AG10803 (cell line): Measurements from ENCODE around the gene DECR2.

ENCODE experiments used
- DNase-seq: peaks from one replicate; pipeline ENCODE4 v3.0.0; 2010; ENCODE audit warnings: low read depth
- H3K4me3 ChIP-seq: 2 replicates; pipeline ENCODE4 v1.5.1; 2011; ENCODE audit warnings: mild to moderate bottlenecking, low read length, control low read depth
- TF ChIP-seq, protein P1 (sequence below): conservative IDR thresholded peaks from 2 replicates; pipeline ENCODE4 v1.5.1; 2011; ENCODE audit warnings: mild to moderate bottlenecking, low read length, control low read depth, inconsistent platforms

Gene DECR2, protein sequence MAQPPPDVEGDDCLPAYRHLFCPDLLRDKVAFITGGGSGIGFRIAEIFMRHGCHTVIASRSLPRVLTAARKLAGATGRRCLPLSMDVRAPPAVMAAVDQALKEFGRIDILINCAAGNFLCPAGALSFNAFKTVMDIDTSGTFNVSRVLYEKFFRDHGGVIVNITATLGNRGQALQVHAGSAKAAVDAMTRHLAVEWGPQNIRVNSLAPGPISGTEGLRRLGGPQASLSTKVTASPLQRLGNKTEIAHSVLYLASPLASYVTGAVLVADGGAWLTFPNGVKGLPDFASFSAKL

DNA sequence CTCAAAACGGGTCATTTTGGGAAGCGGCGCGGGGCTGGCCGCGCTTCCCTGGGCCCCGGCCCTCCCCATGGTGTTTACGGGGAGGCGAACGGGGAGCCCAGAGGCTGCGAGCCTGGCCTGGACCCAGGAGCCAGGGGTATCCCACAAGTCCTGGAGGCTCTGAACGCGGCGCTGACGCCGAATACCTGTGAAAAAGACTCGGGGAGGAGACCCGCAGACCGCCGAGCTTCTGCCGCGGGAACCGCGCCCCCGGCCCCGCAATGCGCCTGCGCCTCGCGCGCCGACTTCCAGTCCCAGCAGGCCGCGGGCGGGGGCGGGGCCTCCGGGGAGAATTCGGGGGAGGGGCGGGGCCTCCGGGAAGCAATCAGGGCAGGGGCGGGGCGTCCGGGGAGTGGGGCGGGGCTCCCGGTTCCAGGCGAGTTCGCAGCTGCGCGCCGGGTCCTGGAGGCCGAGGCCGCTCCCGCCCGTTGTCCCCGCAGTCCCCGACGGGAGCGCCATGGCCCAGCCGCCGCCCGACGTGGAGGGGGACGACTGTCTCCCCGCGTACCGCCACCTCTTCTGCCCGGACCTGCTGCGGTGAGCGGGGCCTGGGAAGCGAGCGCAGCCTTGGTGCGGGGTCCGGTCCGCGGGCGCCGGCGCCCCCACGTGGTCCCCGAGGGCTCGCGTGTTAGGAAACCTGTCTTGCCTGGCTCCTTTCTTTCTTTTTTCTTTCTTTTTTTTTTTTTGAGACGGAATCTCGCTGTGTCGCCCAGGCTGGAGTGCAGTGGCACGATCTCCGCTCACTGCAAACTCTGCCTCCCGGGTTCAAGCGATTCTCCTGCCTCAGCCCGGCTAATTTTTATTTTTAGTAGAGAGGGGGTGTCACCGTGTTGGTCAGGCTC lies at the start of gene DECR2:
TSS of gene DECR2 (plus strand) at position 418 of the 881 bp plus-strand sequence. CDS start at position 497, 79 bp downstream.
- H3K4me3 ChIP-seq: peak within 1 kb of the TSS; percentile 87

DNA sequence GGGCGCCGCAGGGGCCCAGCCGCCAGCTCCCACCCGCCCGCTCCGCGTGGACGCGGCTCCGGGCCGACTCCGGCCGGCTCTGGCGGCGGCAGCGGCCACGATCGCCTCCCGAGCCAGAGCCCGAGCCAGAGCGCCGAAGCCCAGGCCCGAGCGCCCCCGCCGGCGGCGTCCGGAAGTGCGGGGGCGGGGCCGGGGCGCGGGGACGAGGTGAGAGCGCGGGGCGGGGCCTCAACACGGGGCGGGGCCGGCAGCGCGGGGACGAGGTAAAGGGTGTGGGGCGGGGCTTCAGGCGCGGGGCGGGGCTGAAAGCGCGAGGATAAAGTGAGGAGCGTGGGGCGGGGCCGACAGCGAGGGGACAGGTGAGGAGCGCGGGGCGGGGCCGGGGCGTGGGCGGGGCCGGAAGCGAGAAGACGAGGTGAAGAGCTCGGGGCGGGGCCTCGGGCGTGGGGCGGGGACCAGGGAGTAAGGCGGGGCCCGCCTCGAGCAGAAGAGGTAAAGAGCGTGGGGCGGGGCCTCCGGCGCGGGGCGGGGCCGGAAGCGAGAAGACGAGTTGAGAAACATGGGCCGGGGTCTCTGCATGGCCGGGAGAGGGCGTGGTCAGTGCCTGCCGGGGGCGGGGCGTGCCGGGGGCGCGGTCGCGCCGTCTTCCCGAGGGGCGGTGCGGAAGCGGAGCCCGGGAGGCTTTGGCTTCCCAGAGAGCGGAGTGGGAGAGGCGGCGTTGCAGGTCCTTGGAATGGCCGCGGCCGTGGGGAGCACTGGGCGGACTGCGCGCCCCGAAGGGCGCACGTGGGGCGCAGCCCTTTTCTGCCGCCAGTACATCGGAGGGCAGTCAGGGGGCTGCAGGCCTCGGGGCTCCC lies 48.9 kb upstream of the DECR2 start, which contains the start of gene AXIN1:
TSS of gene AXIN1 (minus strand) at position 177 of the 857 bp plus-strand sequence. CDS start 5,698 bp downstream, outside the sequence.
- peak; percentile 89 for DNase-seq
- H3K4me3 ChIP-seq: peak within 1 kb of the TSS; percentile 69
- TF ChIP-seq, protein P1, sequence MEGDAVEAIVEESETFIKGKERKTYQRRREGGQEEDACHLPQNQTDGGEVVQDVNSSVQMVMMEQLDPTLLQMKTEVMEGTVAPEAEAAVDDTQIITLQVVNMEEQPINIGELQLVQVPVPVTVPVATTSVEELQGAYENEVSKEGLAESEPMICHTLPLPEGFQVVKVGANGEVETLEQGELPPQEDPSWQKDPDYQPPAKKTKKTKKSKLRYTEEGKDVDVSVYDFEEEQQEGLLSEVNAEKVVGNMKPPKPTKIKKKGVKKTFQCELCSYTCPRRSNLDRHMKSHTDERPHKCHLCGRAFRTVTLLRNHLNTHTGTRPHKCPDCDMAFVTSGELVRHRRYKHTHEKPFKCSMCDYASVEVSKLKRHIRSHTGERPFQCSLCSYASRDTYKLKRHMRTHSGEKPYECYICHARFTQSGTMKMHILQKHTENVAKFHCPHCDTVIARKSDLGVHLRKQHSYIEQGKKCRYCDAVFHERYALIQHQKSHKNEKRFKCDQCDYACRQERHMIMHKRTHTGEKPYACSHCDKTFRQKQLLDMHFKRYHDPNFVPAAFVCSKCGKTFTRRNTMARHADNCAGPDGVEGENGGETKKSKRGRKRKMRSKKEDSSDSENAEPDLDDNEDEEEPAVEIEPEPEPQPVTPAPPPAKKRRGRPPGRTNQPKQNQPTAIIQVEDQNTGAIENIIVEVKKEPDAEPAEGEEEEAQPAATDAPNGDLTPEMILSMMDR: no peak; the same call in 1 of the 2 replicates

More for the DNA sequence above, at the start of gene DECR2:
- TF ChIP-seq, protein P1: peak; percentile 40
- DNase-seq: peak; percentile 83

DNA sequence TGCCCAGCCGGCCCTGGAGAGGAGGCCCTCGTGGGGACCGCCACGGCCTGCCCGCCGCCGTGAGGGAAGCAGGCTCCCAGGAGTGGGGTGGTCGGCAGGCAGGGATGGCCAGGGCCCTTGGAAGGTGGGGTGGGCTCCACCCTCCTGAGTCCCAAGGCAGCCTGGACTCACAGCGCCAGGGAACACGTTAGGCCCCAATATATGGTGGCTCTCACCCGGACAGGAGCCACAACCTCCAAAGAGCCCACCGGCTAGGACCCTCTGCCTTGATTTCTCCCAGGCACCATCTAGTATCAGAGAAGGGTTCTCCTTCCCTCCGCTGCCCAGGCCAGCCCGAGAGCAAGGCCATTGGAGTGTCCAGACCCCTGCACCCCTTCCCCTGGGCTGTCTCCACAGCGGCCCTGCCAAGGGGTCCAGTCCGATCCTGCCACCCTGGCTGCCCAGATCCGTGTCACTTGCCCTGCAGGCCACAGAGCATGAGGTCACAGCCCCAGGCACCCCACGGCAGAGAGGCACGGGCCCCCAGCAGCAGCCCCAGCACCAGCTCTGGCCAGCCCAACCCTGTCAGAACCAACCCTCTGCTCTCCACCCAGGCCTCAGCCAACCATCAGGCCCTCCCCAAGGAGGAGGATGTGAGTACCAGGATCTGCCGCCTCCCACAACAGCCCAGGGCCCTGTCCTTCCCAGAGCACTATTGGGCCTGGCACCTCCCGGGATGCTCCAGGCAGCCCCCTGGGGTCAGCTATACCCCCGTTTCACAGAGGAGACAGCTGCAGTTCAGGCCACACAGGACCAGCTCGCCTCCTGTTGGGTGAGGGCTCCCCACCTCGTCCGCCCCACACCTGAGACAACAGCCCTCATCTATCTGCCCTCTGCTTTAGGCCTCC lies 48.0 kb upstream of the DECR2 start:
- peak overlapping the region; percentile 40 for H3K4me3 ChIP-seq
- TF ChIP-seq, protein P1: no peak
- no peak for DNase-seq

DNA sequence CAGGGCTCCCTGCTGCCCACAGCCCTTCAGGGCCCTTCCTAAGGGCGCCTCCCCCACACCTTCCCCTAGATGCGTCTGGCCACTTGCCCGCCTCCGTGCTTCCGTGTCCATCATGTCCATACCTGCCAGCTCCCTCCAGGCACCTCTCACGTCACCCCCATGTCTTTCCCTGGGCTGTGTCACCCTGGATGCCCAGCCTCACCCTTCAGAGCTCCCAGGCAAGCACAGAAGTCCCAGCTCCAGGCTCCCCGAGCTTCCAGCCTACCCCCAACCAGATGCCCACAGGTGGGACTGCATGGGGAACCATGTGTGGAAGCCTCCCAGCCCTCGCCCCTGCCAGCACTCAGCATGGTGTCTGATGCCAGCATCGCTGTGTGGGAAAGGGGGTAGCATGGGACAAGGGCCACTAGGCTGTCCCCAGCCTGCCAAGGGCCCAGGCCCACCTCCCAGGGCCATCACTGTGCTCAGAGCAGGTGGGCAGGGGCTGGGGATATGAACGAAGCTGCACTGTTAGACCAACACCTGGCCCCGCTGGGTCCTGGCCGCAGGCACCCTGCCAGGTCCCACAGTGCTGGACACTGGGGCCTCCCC lies 47.3 kb upstream of the DECR2 start:
- TF ChIP-seq, protein P1: no peak
- DNase-seq: no peak
- no peak overlapping the region for H3K4me3 ChIP-seq

DNA sequence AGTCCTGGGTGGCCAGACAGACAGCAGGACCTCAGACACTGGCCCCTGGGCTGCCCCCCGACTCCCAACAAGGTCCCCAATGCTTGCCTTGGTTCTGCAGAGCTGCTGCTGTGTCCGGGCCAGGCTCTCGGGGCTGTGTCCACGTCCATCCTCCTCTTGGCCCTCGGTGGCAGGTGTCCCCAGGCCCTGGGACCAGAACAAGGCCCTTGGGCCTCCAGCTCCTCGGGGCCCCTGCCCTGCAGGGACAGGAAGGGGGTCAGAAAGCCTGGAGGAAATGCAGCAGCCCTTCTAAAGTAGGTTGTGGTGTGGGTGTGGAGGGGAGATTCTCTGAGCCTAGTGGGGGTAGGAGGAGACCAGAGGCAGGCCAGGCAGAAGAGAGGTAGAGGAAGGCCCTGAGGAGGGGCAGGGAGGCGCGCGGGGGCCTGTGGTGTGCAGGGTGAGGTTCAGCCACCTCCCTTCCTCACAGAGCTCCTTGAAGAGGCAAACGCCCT lies 46.7 kb upstream of the DECR2 start:
- no peak for DNase-seq
- H3K4me3 ChIP-seq: no peak overlapping the region
- TF ChIP-seq, protein P1: no peak

DNA sequence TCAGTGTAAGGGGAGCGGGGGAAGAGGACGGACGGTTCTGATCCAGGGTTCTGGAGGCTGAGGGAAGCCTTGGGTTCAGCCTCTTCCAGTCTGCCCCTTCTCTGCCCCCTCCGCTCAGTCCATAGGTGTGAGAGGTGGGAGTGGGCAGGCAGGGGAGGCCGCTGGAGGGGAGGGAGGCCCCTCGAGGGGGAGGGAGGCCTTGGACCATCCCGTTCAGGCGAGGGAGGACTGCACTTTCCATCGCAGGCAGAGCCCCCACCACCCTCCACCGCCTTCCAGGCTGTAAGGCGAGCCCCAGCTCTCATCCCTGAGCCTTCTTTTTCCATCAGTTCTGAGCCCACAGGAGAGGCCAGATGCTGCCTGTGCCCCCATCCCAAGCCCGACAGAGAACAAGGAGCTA lies 44.9 kb upstream of the DECR2 start:
- no peak for DNase-seq
- H3K4me3 ChIP-seq: no peak overlapping the region
- TF ChIP-seq, protein P1: no peak
